B cell (primary cell): ENCODE data around the gene TKT. TPM values are rescaled to one million over a fixed set of nuclear protein-coding genes. Genes with fewer than 3 reads are reported as not detected.

ENCODE experiments used
- ATAC-seq: fragments of 200-7000 bp; cut with Tn5 transposase; one replicate; pipeline ENCODE4 v1.10.0; 2021; ENCODE audit warnings: low read depth, mild to moderate bottlenecking, moderate number of reproducible peaks, moderate library complexity
- CTCF ChIA-PET: fragments of 350-600 bp; sonication (Branson Sonifier 250); formaldehyde crosslinking; loops from one replicate; lab custom pipeline; 2021; ENCODE audit warnings: antibody characterized with exemption, inconsistent platforms; lab: Charles Lee
- POLR2A ChIA-PET: fragments of 350-600 bp; sonication (Branson Sonifier 250); formaldehyde crosslinking; loops from one replicate; lab custom pipeline; 2021; ENCODE audit warnings: antibody characterized with exemption; lab: Charles Lee
- DNase-seq: peaks from one replicate; pipeline ENCODE4 v3.0.0; 2013
- H2AFZ ChIP-seq: 2 replicates; pipeline ENCODE4 v1.6.1; 2012; ENCODE audit warnings: mild to moderate bottlenecking, low read depth, low read length; ENCODE audit not compliant: insufficient read depth, poor library complexity, severe bottlenecking
- H3K27ac ChIP-seq, 2 donors: 1 replicate in 1 of 2; 2 replicates in 1 of 2; pipeline ENCODE4 v1.5.1; 2012 to 2013; ENCODE audit warnings: low read length in 2 of 2, mild to moderate bottlenecking in 2 of 2, moderate library complexity in 1 of 2
- H3K27me3 ChIP-seq, 4 experiments: fragments of 200-600 bp in 1 of 4; sonication (generic) in 1 of 4; replicated peaks in 1 of 4; 1 replicate in 2 of 4; 2 replicates in 2 of 4; pipeline versions ENCODE4 v1.6.1 to v1.7.0; 2013 to 2016; ENCODE audit warnings: low read length in 3 of 4, mild to moderate bottlenecking in 2 of 4, mixed read lengths in 1 of 4, moderate library complexity in 1 of 4; ENCODE audit not compliant: insufficient read depth in 4 of 4, control insufficient read depth in 3 of 4; ENCODE audit errors: control extremely low read depth in 1 of 4
- H3K36me3 ChIP-seq, 2 experiments: replicated peaks in 1 of 2; 1 replicate in 1 of 2; 2 replicates in 1 of 2; pipeline versions ENCODE4 v1.6.1 to v1.7.1; 2013; ENCODE audit warnings: low read length in 1 of 2; ENCODE audit not compliant: insufficient read depth in 2 of 2, control insufficient read depth in 1 of 2; ENCODE audit errors: control extremely low read depth in 1 of 2, extremely low read depth in 1 of 2
- H3K4me1 ChIP-seq, 2 donors: fragments of 200-600 bp in 1 of 2; sonication (generic) in 1 of 2; 1 replicate in 1 of 2; 2 replicates in 1 of 2; pipeline versions ENCODE4 v1.5.1 to v1.6.1; 2013 to 2017; ENCODE audit warnings: low read length in 2 of 2; ENCODE audit not compliant: control insufficient read depth in 2 of 2, insufficient read depth in 2 of 2
- H3K4me2 ChIP-seq: replicated peaks from 2 replicates; pipeline ENCODE3; 2012; ENCODE audit warnings: mild to moderate bottlenecking, low read depth, low read length; ENCODE audit not compliant: poor library complexity, severe bottlenecking
- H3K4me3 ChIP-seq, 5 experiments: fragments of 200-600 bp in 1 of 5; sonication (generic) in 1 of 5; 1 replicate in 3 of 5; 2 replicates in 2 of 5; pipeline versions ENCODE4 v1.5.1 to v1.7.0; 2011 to 2016; ENCODE audit warnings: low read length in 4 of 5, mild to moderate bottlenecking in 4 of 5, low read depth in 2 of 5, control low read depth in 1 of 5, moderate library complexity in 1 of 5; ENCODE audit not compliant: insufficient read depth in 1 of 5; ENCODE audit errors: control extremely low read depth in 1 of 5, extremely low read depth in 1 of 5
- H3K79me2 ChIP-seq: fragments of 200-600 bp; sonication (generic); one replicate; pipeline ENCODE4 v1.6.0; 2016; ENCODE audit warnings: low read length; ENCODE audit not compliant: control insufficient read depth, insufficient read depth
- H3K9ac ChIP-seq: fragments of 200-600 bp; sonication (generic); 2 replicates; pipeline ENCODE4 v1.6.1; 2017; ENCODE audit warnings: mild to moderate bottlenecking, low read length, moderate library complexity
- H3K9me3 ChIP-seq, 3 donors: one replicate each; pipeline versions ENCODE4 v1.6.1 to v1.7.1; 2013; ENCODE audit warnings: low read length in 2 of 3; ENCODE audit not compliant: control insufficient read depth in 2 of 3, insufficient read depth in 1 of 3; ENCODE audit errors: control extremely low read depth in 1 of 3
- H4K20me1 ChIP-seq: 2 replicates; pipeline ENCODE4 v1.6.0; 2012; ENCODE audit warnings: mild to moderate bottlenecking, low read length; ENCODE audit not compliant: insufficient read depth, control insufficient read depth, poor library complexity, severe bottlenecking
- H3K27ac Mint-ChIP-seq: one replicate; pipeline ENCODE4 v1.8.0; 2021; ENCODE audit warnings: mixed read lengths
- H3K27me3 Mint-ChIP-seq: one replicate; pipeline ENCODE4 v1.8.0; 2021; ENCODE audit warnings: mixed read lengths
- H3K4me1 Mint-ChIP-seq: one replicate; pipeline ENCODE4 v1.8.0; 2021; ENCODE audit warnings: mixed read lengths
- H3K4me3 Mint-ChIP-seq: one replicate; pipeline ENCODE4 v1.8.0; 2021; ENCODE audit warnings: mixed read lengths
- H3K9me3 Mint-ChIP-seq: one replicate; pipeline ENCODE4 v1.8.0; 2022; ENCODE audit warnings: mixed read lengths; ENCODE audit not compliant: insufficient read depth
- EZH2 ChIP-seq: IDR thresholded peaks from 2 replicates; pipeline ENCODE4 v1.6.1; 2012; ENCODE audit warnings: borderline replicate concordance, low read depth, mild to moderate bottlenecking, moderate library complexity, low read length; ENCODE audit not compliant: insufficient read depth, poor library complexity, severe bottlenecking
- WGBS: methylation state at CpG from one replicate; pipeline ENCODE4 v1.1.5; 2013; ENCODE audit warnings: missing lambda C conversion rate; ENCODE audit not compliant: insufficient coverage; 5-methylcytosine and 5-hydroxymethylcytosine counted together
- intact Hi-C: fragments of 100-400 bp; cut with micrococcal nuclease; formaldehyde crosslinking; loops from one replicate; pipeline ENCODE4 v1.10.0; 2022
- polyA plus RNA-seq: library from polyadenylated mRNA; depleted of rRNA; stranded (reverse); fragments of >200 nt; gene quantifications from 2 replicates; pipeline ENCODE4 v1.2.3, GENCODE V29; 2012
- total RNA-seq, 2 donors: library from RNA; stranded (reverse); fragments of 120-200 nt in 1 of 2; gene quantifications; 1 replicate in 1 of 2; 2 replicates in 1 of 2; pipeline versions ENCODE4 v1.2.3 to v1.2.4, GENCODE V29; 2013 to 2022
- TF ChIP-seq, protein P1 (sequence below): fragments of 200-600 bp; IDR thresholded peaks from one replicate; pipeline ENCODE4 v1.8.0; 2022; ENCODE audit warnings: antibody characterized with exemption, mild to moderate bottlenecking

TKT gene
- total and polyA plus RNA-seq, 2 donors (not counting 1 experiment from before 2014, with no cell fraction given) = 69.5 to 81.0 TPM

DNA sequence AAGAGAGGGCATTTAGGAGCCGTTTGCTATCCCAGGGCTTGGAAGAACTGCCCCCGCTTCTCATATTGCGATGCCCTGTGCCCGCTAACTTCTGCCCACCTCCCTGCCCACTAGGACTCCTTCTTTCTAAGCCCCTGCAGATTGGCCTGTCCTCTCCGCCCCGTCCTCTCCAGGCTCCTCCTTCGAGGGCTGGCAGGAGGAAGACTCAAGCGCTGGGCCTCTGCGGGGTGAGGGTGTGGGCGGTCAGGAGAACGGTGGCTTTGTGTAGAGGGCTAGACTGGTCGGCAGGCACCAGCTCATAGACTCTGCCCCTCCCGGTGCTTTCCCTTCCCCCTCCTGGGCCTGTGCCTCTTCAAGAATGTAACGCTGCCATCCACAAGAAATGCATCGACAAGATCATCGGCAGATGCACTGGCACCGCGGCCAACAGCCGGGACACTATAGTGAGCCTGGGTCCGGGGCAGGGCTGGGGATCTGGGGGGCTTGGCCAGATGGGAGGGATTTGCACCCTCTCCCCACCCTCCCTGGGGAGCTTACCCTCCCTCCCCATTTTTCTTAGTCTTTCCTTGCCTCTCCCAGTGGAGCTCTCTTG, 73.0 kb downstream of the TKT start:
- H2AFZ ChIP-seq = no peak overlapping the region
- peaks cover 29% of the 10 kb centered on the region for H3K79me2 ChIP-seq
- Mint-ChIP-seq H3K4me1 (peaks cover 36% of the 10 kb centered on the region), H3K4me3 (no peak overlapping the region), H3K27me3 (no peaks in the 10 kb centered on the region), H3K9me3 (no peaks in the 10 kb centered on the region), H3K27ac (no peak overlapping the region)
- 97% methylated on average over 4 of the region's 20 CpGs for WGBS
- intact Hi-C loops = loop anchor here (5.0 kb wide), 1 partner anchor 74 kb away; the partner anchor contains the start of gene TKT
- DNase-seq (no peak), ATAC-seq (no peak)
- no peak overlapping the region for H3K9ac ChIP-seq
- H3K27me3 ChIP-seq = no peaks in the 10 kb centered on the region
- H3K4me3 ChIP-seq = no peak overlapping the region
- TF ChIP-seq, protein P1, sequence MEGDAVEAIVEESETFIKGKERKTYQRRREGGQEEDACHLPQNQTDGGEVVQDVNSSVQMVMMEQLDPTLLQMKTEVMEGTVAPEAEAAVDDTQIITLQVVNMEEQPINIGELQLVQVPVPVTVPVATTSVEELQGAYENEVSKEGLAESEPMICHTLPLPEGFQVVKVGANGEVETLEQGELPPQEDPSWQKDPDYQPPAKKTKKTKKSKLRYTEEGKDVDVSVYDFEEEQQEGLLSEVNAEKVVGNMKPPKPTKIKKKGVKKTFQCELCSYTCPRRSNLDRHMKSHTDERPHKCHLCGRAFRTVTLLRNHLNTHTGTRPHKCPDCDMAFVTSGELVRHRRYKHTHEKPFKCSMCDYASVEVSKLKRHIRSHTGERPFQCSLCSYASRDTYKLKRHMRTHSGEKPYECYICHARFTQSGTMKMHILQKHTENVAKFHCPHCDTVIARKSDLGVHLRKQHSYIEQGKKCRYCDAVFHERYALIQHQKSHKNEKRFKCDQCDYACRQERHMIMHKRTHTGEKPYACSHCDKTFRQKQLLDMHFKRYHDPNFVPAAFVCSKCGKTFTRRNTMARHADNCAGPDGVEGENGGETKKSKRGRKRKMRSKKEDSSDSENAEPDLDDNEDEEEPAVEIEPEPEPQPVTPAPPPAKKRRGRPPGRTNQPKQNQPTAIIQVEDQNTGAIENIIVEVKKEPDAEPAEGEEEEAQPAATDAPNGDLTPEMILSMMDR = no peak
- TF ChIP-seq EZH2 = no peak
- POLR2A ChIA-PET = no interaction called here
- no peak overlapping the region for H3K4me2 ChIP-seq
- CTCF ChIA-PET = interaction anchor here (0.9 to 4.9 kb wide), 5 partner anchors 10 to 49 kb away, joined by 4 to 30 read pairs (median 7); partner anchors contain the start of gene PRKCD
- H3K36me3 ChIP-seq = peaks cover 3 to 84% of the 10 kb centered on the region in 2 experiments
- H4K20me1 ChIP-seq = peaks cover 41% of the 10 kb centered on the region
- H3K9me3 ChIP-seq = no peaks in the 10 kb centered on the region
- H3K27ac ChIP-seq = no peak overlapping the region
- H3K4me1 ChIP-seq = peaks cover 33 to 43% of the 10 kb centered on the region in 2 donors

DNA sequence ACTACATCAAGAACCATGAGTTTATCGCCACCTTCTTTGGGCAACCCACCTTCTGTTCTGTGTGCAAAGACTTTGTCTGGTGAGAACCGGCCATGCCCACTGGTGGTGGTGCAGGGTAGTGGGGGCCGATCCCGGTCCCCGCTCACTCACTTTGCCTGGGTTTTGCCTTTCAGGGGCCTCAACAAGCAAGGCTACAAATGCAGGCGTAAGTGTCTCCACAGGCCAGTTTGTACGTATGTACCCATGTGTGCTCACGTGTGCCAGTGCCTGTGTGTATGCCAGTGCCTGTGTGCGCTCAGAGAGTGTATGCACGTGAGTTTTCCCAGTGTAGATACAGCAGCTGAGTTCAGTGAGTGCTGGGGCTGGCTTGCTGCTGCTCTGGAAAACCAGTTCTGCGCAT, 74.3 kb downstream of the TKT start:
- CTCF ChIA-PET = interaction anchor here (0.5 to 4.9 kb wide), 7 partner anchors 10 to 50 kb away, joined by 3 to 30 read pairs (median 7); partner anchors contain the start of gene PRKCD
- H3K27ac ChIP-seq = no peak overlapping the region
- peak overlapping the region; percentile 83 for H3K4me3 Mint-ChIP-seq

More for the DNA sequence above, 74.3 kb downstream of the TKT start:
- no peak for TF ChIP-seq EZH2
- TF ChIP-seq, protein P1 = no peak
- ATAC-seq (no peak), DNase-seq (no peak)
- Mint-ChIP-seq H3K9me3 (no peaks in the 10 kb centered on the region), H3K27ac (no peak overlapping the region), H3K4me1 (peaks cover 44% of the 10 kb centered on the region), H3K27me3 (no peaks in the 10 kb centered on the region)
- peak overlapping the region; percentile 87 for H3K4me2 ChIP-seq
- WGBS = 95% methylated on average over 10 of the region's 11 CpGs
- H3K36me3 ChIP-seq = peaks cover 3 to 73% of the 10 kb centered on the region in 2 experiments
- no peak overlapping the region for H2AFZ ChIP-seq
- POLR2A ChIA-PET = interaction anchor here (1.5 kb wide), 1 partner anchor 18 kb away, joined by 7 read pairs; no protein-coding TSS in a partner anchor
- intact Hi-C loops = loop anchor here (5.0 kb wide), 1 partner anchor 76 kb away; the partner anchor contains the start of gene TKT
- H3K9ac ChIP-seq = no peak overlapping the region
- peaks cover 42% of the 10 kb centered on the region for H3K79me2 ChIP-seq
- H4K20me1 ChIP-seq = peaks cover 50% of the 10 kb centered on the region
- peak overlapping the region in 1 of 5 experiments; percentile 31 for H3K4me3 ChIP-seq
- no peaks in the 10 kb centered on the region for H3K27me3 ChIP-seq
- no peaks in the 10 kb centered on the region for H3K9me3 ChIP-seq
- peaks cover 33 to 53% of the 10 kb centered on the region in 2 donors for H3K4me1 ChIP-seq
